Liver (tissue), 3 donors: ENCODE data around the gene GOLGA6D.

Experiments used
- FOXA1 ChIP-seq: IDR thresholded peaks from 2 replicates; pipeline ENCODE4 v1.6.1; 2016; ENCODE audit warnings: antibody characterized with exemption
- GABPA ChIP-seq, 2 donors: IDR thresholded peaks in 1 of 2; conservative IDR thresholded peaks in 1 of 2; 2 replicates each; pipeline ENCODE4 v1.6.1; 2016; ENCODE audit warnings: antibody characterized with exemption in 2 of 2, mild to moderate bottlenecking in 1 of 2, moderate library complexity in 1 of 2
- HNF4A ChIP-seq, 2 donors: conservative IDR thresholded peaks; 2 replicates each; pipeline ENCODE4 v1.6.1; 2016; ENCODE audit warnings: antibody characterized with exemption in 2 of 2, mild to moderate bottlenecking in 2 of 2
- JUND ChIP-seq, 2 donors: IDR thresholded peaks; 2 replicates each; pipeline ENCODE4 v1.6.1; 2016; ENCODE audit warnings: antibody characterized with exemption in 2 of 2
- NR2F2 ChIP-seq: IDR thresholded peaks from 2 replicates; pipeline ENCODE4 v1.6.1; 2016; ENCODE audit warnings: antibody characterized with exemption
- RXRA ChIP-seq, 2 donors: IDR thresholded peaks; 2 replicates each; pipeline ENCODE4 v1.6.1; 2017 to 2018; ENCODE audit warnings: antibody characterized with exemption in 2 of 2, mild to moderate bottlenecking in 1 of 2
- TAF1 ChIP-seq: conservative IDR thresholded peaks from 2 replicates; pipeline ENCODE4 v1.6.1; 2016; ENCODE audit warnings: antibody characterized with exemption, mild to moderate bottlenecking
- TF ChIP-seq, protein P1 (sequence below): fragments of 150-350 bp; IDR thresholded peaks from 2 replicates; pipeline ENCODE4 v1.5.1; 2017; ENCODE audit warnings: improper control_type of control experiment, low read depth, low read length; ENCODE audit not compliant: missing input control
- donor health status: healthy.
- donor health status: healthy.

DNA sequence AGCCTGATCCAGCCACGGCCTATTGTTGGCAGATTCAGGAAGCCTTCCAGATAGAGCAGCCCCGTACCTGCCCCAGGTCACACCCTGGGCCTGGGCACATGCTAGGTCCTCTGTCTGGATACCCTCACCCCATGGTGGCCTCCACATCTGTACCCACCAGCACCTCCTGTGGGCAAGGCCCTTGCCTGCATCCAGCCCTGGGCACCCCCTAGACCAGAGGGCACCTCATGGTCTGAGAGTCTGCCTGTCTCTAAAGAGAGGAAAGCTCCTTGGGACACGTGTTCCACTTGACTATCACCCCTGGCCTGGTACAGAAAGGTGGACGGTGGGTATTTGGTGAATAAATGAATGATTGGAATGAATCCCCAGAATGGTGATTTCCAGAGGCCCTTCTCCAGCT is 44.4 kb downstream of the GOLGA6D start:
- TF ChIP-seq, protein P1, sequence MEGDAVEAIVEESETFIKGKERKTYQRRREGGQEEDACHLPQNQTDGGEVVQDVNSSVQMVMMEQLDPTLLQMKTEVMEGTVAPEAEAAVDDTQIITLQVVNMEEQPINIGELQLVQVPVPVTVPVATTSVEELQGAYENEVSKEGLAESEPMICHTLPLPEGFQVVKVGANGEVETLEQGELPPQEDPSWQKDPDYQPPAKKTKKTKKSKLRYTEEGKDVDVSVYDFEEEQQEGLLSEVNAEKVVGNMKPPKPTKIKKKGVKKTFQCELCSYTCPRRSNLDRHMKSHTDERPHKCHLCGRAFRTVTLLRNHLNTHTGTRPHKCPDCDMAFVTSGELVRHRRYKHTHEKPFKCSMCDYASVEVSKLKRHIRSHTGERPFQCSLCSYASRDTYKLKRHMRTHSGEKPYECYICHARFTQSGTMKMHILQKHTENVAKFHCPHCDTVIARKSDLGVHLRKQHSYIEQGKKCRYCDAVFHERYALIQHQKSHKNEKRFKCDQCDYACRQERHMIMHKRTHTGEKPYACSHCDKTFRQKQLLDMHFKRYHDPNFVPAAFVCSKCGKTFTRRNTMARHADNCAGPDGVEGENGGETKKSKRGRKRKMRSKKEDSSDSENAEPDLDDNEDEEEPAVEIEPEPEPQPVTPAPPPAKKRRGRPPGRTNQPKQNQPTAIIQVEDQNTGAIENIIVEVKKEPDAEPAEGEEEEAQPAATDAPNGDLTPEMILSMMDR: no peak
- TF ChIP-seq RXRA (IDR thresholded peaks at IDR 0.05) (no peak), JUND (IDR thresholded peaks at IDR 0.05) (no peak), TAF1 (no peak), HNF4A (conservative IDR thresholded peaks at IDR 0.05) (no peak), GABPA (IDR thresholded peaks at IDR 0.05 in 1 of 2, conservative IDR thresholded peaks at IDR 0.05 in 1 of 2) (no peak), NR2F2 (no peak), FOXA1 (no peak)
